WI38 (cell line): ENCODE data around the gene CAMK4.
"Not testable (repeated sequence)": the region's sequence is repeated elsewhere in the genome, so short reads cannot be mapped to it uniquely, and the experiment has no call there.

Experiments used
- H3K4me3 ChIP-seq: 2 replicates; pipeline ENCODE4 v1.5.1; 2011; ENCODE audit warnings: low read depth, mild to moderate bottlenecking, control low read depth, low read length
- CTCF ChIP-seq: IDR thresholded peaks from 2 replicates; pipeline ENCODE4 v1.5.1; 2012; ENCODE audit warnings: low read depth, mild to moderate bottlenecking, control low read depth, low read length

CAMK4 gene

GRCh38 chr5:111294551-111294950, 70.4 kb downstream of the CAMK4 start:
- H3K4me3 ChIP-seq = no peak overlapping the region
- no peak for TF ChIP-seq CTCF

- no peak overlapping the region for H3K4me3 ChIP-seq
- no peak for TF ChIP-seq CTCF
These were observed 71.5 kb downstream of the CAMK4 start for GRCh38 chr5:111295649-111296048.

- no peak overlapping the region for H3K4me3 ChIP-seq
- no peak for TF ChIP-seq CTCF
These were observed 72.4 kb downstream of the CAMK4 start for GRCh38 chr5:111296570-111296969.

GRCh38 chr5:111299067-111299481, 74.9 kb downstream of the CAMK4 start:
- no peak for TF ChIP-seq CTCF
- no peak overlapping the region for H3K4me3 ChIP-seq

GRCh38 chr5:111299831-111300432, 75.7 kb downstream of the CAMK4 start:
- H3K4me3 ChIP-seq = no peak overlapping the region
- TF ChIP-seq CTCF = no peak

- no peak for TF ChIP-seq CTCF
- no peak overlapping the region for H3K4me3 ChIP-seq
These were observed 77.1 kb downstream of the CAMK4 start for GRCh38 chr5:111301264-111301663.

- H3K4me3 ChIP-seq = not testable (repeated sequence)
These were observed 77.9 kb downstream of the CAMK4 start for GRCh38 chr5:111302043-111302442.

GRCh38 chr5:111308951-111309350, 84.8 kb downstream of the CAMK4 start:
- no peak overlapping the region for H3K4me3 ChIP-seq
- TF ChIP-seq CTCF = no peak
